CD4-positive, alpha-beta T cell treated with Interleukin-4 for 1 hour (primary cell): ENCODE measurements around the gene PIP5K1A.

Source experiments
- DNase-seq, 2 donors: peaks; one replicate each; pipeline ENCODE4 v3.0.0-alpha.2; 2020 to 2022

PIP5K1A gene

GRCh38 chr1:151289080-151289935, 91.0 kb downstream of the PIP5K1A start:
- DNase-seq, result no peak

GRCh38 chr1:151289991-151290708, 91.8 kb downstream of the PIP5K1A start:
- DNase-seq, result no peak

- DNase-seq, result no peak
These were observed 92.5 kb downstream of the PIP5K1A start for GRCh38 chr1:151290709-151291303.

GRCh38 chr1:151292207-151293030, 94.1 kb downstream of the PIP5K1A start:
- DNase-seq, result peak; percentile 7 to 16

GRCh38 chr1:151293093-151293492, 94.7 kb downstream of the PIP5K1A start:
- DNase-seq, result no peak

GRCh38 chr1:151294742-151295462, 96.5 kb downstream of the PIP5K1A start:
- DNase-seq, result no peak
